Glomerular visceral epithelial cell (primary cell): Measurements from ENCODE around the gene SLC18A2.

Experiments
- DNase-seq: peaks from one replicate; pipeline ENCODE4 v3.0.0-alpha.2; 2016; ENCODE audit errors: extremely low spot score

Gene SLC18A2

DNA sequence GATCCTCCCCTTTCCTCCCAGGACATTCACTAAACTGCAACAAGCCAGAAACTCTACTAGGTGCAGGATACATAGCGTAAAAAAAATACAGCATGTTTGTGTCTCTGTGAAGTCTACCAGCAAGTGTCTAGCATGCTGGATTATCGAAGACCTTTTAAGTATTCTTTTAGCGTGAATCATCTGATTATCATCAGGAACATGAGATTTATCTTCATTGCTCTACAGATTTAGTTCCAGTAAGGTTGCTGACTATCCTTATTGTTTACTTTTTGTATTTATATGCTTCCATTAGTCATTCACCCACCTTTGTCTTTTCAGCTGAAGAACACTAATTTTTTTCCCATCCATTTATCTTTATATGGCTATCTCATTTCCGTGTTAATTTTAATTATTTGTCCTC lies 71.5 kb downstream of the SLC18A2 start:
- DNase-seq: no peak

GRCh38 chr10:117313641-117314040 lies 72.7 kb downstream of the SLC18A2 start:
- DNase-seq: no peak

GRCh38 chr10:117316701-117317100 lies 75.8 kb downstream of the SLC18A2 start:
- DNase-seq: no peak

- DNase-seq: no peak
Measured at GRCh38 chr10:117318909-117319308, 78.0 kb downstream of the SLC18A2 start.

- DNase-seq: peak; percentile 26
Measured at GRCh38 chr10:117320050-117320665, 79.2 kb downstream of the SLC18A2 start.

- peak; percentile 30 for DNase-seq
Measured at GRCh38 chr10:117322260-117322659, 81.3 kb downstream of the SLC18A2 start.

DNA sequence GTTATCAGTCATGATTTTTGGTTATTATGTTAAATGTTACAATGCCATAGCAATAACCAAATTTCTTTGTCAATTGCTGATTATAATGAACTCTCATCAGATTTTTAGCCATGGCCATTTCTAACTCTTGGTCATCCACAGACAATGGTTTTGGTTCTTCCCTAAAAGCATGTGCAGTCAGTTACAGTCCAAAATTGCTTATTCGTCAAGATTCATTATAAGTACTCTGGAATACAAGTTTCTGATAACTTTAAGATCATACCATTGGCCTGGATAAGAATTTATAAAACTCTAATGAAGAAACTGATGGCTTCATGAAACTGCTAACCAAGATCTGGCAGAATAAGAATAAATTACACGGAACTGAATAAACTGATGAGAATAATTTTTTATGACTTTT lies 83.5 kb downstream of the SLC18A2 start:
- no peak for DNase-seq

- no peak for DNase-seq
Measured at GRCh38 chr10:117327262-117327661, 86.3 kb downstream of the SLC18A2 start.
